ENCODE data around the gene MAML1. TPM values are rescaled to one million over a fixed set of nuclear protein-coding genes. Genes with fewer than 3 reads are reported as not detected.
A peak's percentile ranks its signal among the peaks of the same experiment; 100 is the strongest.

The MAML1 gene
- total and polyA plus RNA-seq, 2 experiments from 2014 or later = 9.6 to 43.9 TPM

DNA sequence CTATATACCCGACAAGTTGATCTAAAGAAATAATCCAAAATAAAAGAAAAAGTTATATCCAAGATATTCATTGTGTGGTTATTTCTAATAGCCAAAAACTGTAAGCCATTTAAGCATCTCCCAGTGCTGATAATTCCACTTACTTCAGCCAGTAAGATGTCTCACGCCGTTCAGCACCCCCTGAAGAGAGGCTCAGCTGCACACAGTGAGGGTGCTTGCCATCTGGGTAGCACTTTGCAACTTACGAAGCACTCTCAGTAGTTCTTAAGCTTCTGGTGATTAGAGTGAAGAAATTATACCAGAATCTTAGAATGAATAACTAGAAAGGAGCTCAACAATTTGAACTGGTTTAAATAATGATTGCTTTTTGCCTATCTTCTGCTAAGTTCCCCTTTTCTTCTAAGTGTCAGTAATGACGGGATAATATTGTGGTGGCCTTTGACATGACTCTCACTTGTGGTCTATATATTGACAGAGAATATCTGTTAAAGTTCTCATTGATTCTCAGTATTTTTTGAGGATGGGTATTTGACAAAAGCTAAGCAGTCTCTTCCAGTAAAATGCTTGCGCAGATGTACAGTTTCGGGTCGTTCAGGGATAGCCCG lies 35.0 kb downstream of the MAML1 start:
- Mint-ChIP-seq H3K27me3 (ENCODE audit: insufficient read depth, low read depth, poor library complexity) (peaks cover 5% of the 10 kb centered on the region), H3K27ac (no peak overlapping the region), H3K4me1 (peaks cover 21% of the 10 kb centered on the region), H3K9me3 (no peaks in the 10 kb centered on the region), H3K4me3 (no peak overlapping the region), H3K36me3 (ENCODE audit: low read depth) (peaks cover 69% of the 10 kb centered on the region)
- no peaks in the 10 kb centered on the region for H3K9me2 ChIP-seq (ENCODE audit: insufficient read depth)
- no peak for ATAC-seq
- peaks cover 49% of the 10 kb centered on the region for H3K36me3 ChIP-seq (ENCODE audit: insufficient read depth)
- H3K27me3 ChIP-seq (ENCODE audit: insufficient read depth) = no peaks in the 10 kb centered on the region
- H3K4me3 ChIP-seq = no peak overlapping the region
- H3K27ac ChIP-seq (ENCODE audit: low read depth) = 0 out of 2 replicates have a peak overlapping the region, but pooled peaks have one; percentile 66
- H3K4me1 ChIP-seq (ENCODE audit: insufficient read depth) = peaks cover 5% of the 10 kb centered on the region; the same call in 1 of the 2 replicates
- peaks cover 44% of the 10 kb centered on the region for H3K79me2 ChIP-seq (replicated peaks; ENCODE audit: insufficient read depth)
- no peak overlapping the region for H3K4me2 ChIP-seq
- peaks cover 23% of the 10 kb centered on the region for H4K20me1 ChIP-seq (replicated peaks; ENCODE audit: insufficient read depth)
- DNase-seq (ENCODE audit: low spot score) = no peak
- no peak overlapping the region for H2AFZ ChIP-seq
- TF ChIP-seq ETS1 (IDR thresholded peaks at IDR 0.05) = no peak
- no peak for TF ChIP-seq STAT1 (IDR thresholded peaks at IDR 0.05; ENCODE audit: unreplicated experiment)
- no peak for TF ChIP-seq NANOG (IDR thresholded peaks at IDR 0.05; ENCODE audit: borderline replicate concordance)
- TF ChIP-seq POLR2AphosphoS5 (IDR thresholded peaks at IDR 0.05; ENCODE audit: low read depth) = no peak
- TF ChIP-seq EZH2phosphoT487 (IDR thresholded peaks at IDR 0.05; ENCODE audit: unreplicated experiment) = no peak
- TF ChIP-seq, protein P1, sequence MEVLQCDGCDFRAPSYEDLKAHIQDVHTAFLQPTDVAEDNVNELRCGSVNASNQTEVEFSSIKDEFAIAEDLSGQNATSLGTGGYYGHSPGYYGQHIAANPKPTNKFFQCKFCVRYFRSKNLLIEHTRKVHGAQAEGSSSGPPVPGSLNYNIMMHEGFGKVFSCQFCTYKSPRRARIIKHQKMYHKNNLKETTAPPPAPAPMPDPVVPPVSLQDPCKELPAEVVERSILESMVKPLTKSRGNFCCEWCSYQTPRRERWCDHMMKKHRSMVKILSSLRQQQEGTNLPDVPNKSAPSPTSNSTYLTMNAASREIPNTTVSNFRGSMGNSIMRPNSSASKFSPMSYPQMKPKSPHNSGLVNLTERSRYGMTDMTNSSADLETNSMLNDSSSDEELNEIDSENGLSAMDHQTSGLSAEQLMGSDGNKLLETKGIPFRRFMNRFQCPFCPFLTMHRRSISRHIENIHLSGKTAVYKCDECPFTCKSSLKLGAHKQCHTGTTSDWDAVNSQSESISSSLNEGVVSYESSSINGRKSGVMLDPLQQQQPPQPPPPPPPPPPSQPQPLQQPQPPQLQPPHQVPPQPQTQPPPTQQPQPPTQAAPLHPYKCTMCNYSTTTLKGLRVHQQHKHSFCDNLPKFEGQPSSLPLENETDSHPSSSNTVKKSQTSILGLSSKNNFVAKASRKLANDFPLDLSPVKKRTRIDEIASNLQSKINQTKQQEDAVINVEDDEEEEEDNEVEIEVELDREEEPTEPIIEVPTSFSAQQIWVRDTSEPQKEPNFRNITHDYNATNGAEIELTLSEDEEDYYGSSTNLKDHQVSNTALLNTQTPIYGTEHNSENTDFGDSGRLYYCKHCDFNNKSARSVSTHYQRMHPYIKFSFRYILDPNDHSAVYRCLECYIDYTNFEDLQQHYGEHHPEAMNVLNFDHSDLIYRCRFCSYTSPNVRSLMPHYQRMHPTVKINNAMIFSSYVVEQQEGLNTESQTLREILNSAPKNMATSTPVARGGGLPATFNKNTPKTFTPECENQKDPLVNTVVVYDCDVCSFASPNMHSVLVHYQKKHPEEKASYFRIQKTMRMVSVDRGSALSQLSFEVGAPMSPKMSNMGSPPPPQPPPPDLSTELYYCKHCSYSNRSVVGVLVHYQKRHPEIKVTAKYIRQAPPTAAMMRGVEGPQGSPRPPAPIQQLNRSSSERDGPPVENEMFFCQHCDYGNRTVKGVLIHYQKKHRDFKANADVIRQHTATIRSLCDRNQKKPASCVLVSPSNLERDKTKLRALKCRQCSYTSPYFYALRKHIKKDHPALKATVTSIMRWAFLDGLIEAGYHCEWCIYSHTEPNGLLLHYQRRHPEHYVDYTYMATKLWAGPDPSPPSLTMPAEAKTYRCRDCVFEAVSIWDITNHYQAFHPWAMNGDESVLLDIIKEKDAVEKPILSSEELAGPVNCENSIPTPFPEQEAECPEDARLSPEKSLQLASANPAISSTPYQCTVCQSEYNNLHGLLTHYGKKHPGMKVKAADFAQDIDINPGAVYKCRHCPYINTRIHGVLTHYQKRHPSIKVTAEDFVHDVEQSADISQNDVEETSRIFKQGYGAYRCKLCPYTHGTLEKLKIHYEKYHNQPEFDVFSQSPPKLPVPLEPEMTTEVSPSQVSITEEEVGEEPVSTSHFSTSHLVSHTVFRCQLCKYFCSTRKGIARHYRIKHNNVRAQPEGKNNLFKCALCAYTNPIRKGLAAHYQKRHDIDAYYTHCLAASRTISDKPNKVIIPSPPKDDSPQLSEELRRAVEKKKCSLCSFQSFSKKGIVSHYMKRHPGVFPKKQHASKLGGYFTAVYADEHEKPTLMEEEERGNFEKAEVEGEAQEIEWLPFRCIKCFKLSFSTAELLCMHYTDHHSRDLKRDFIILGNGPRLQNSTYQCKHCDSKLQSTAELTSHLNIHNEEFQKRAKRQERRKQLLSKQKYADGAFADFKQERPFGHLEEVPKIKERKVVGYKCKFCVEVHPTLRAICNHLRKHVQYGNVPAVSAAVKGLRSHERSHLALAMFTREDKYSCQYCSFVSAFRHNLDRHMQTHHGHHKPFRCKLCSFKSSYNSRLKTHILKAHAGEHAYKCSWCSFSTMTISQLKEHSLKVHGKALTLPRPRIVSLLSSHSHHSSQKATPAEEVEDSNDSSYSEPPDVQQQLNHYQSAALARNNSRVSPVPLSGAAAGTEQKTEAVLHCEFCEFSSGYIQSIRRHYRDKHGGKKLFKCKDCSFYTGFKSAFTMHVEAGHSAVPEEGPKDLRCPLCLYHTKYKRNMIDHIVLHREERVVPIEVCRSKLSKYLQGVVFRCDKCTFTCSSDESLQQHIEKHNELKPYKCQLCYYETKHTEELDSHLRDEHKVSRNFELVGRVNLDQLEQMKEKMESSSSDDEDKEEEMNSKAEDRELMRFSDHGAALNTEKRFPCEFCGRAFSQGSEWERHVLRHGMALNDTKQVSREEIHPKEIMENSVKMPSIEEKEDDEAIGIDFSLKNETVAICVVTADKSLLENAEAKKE (CRISPR knock-in tag; IDR thresholded peaks at IDR 0.05) = no peak
- no peak for TF ChIP-seq REST (IDR thresholded peaks at IDR 0.05; ENCODE audit: unreplicated experiment)
- no peak for TF ChIP-seq ZNF114 (CRISPR knock-in tag; IDR thresholded peaks at IDR 0.05)
- TF ChIP-seq CREB1 (CRISPR knock-in tag; IDR thresholded peaks at IDR 0.05; ENCODE audit: low read depth) = no peak
- no peak for TF ChIP-seq CTCF (conservative IDR thresholded peaks at IDR 0.05; ENCODE audit: low read depth in 2 of 2)
- TF ChIP-seq EZH2 (IDR thresholded peaks at IDR 0.05; ENCODE audit: low read depth, unreplicated experiment) = no peak
- TF ChIP-seq ZNF331 (CRISPR knock-in tag; IDR thresholded peaks at IDR 0.05; ENCODE audit: low read depth) = no peak
- TF ChIP-seq JUNB (IDR thresholded peaks at IDR 0.05; ENCODE audit: unreplicated experiment) = no peak
- H3F3A ChIP-seq (replicated peaks; ENCODE audit: low read depth) = peaks cover 32% of the 10 kb centered on the region; the same call in 1 of the 2 replicates

All from GM23338 (cell line).